HG03135 (cell line): ENCODE results near the gene C22orf15.
"Not testable (repeated sequence)": the region's sequence is repeated elsewhere in the genome, so short reads cannot be mapped to it uniquely, and the experiment has no call there.

Experiments used
- ATAC-seq: cut with Tn5 transposase; IDR thresholded peaks from one replicate; pipeline ENCODE4 v1.9.1; 2021; ENCODE audit warnings: mild to moderate bottlenecking, moderate library complexity; ENCODE audit not compliant: unreplicated experiment

Gene C22orf15

GRCh38 chr22:23762842-23763578 is at the start of gene C22orf15:
Gene C22orf15 (plus strand): TSS chr22:23762990. CDS start chr22:23763307, 317 bp downstream.
- ATAC-seq: no peak

- ATAC-seq: no peak
Measured at GRCh38 chr22:23713696-23714595, 48.8 kb upstream of the C22orf15 start.

GRCh38 chr22:23714596-23715578 is 47.9 kb upstream of the C22orf15 start:
- no peak for ATAC-seq

DNA sequence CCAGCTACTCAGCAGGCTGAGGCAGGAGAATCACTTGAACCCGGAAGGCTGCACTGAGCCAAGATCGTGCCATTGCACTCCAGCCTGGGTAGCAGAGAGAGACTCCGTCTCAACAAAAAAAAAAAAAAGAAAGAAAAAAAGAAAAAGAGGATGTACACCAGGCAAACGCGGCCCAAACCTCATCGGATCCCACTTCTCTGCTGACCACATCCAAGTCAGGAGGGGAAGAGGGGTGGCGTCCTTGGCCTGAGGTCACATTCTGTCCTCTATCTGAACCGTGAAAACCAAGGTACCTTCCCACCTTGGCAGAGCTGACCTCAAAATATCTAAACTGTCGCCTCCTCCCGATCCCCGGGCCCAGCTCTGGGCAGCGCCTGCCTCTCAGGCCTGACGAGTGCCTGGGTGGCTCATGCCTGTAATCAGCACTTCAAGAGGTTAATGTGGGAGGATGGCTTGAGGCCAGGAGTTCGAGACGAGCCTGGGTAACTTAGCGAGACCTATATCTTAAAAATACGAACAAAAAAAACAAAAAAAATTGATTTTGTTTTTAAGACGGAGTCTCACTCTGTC is 46.9 kb upstream of the C22orf15 start:
- no peak for ATAC-seq

DNA sequence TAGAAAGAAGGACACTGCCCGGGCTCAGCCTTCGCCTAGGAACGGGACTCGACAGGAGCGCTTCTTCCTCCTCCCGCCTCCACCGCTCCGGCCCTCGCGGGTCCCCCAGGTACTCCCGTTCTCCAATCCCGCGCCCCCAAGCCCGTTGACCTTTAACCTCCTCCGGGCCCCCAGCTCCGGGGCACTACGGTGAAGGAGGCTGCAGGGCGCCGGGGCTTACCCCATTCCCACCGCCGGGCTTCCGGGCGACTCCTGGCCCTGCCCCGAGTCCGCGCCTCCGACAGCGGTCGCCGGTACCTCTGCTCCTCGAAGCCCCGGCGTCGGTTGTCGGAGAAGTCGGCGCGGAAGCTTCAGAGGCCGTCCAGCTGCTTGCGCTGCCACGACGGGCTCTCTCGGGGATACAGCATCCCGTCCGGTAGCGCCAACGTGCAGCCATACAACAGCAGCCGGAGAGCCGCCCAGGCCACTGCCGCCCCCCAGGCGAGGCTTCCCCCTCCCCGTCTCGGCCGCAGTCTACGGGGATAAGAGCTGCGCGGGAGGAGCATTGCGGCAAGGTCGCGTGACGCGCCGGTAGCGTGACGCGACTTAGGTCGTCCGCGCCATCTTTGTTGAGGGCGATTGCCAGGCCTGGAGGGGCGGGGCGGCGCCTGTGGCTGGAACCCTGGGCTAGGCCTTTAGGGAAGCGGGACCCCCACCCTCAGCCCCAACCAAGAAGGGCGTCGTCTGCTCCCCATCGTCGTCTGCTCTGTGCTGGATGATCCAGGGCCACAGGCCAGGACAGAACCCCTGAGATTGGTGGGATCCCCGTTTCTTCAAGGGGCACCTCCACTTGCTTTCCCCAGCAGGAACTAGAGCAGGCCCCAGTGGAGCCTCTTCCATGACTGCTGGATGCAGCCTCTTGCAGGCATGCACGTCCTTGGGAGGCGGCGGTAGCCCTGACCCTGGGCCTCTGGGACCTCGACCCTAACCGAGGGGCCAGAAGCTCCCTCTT is 45.7 kb upstream of the C22orf15 start:
- peak; percentile 68 for ATAC-seq

GRCh38 chr22:23718371-23719165 is 44.2 kb upstream of the C22orf15 start:
- no peak for ATAC-seq

- no peak for ATAC-seq
Measured at GRCh38 chr22:23720855-23721254, 41.9 kb upstream of the C22orf15 start.

DNA sequence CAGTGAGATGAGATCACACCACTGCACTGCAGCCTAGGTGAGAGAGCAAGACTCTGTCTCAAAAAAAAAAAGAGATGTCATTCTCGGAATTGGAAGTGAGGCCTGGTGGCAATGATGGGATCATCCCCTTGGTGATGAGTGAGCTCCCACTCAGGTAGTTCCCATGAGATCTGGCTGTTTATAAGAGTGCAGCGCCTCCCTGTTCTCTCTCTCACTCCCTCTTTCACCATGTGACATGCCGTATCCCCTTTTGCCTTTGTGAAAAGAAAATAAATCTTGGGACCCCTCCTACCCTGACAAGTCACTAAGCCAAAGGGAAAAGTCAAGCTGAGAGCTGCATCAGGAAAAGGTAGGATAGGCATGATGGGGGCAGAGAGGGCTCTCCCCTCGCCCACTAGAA is 40.6 kb upstream of the C22orf15 start:
- ATAC-seq: no peak

DNA sequence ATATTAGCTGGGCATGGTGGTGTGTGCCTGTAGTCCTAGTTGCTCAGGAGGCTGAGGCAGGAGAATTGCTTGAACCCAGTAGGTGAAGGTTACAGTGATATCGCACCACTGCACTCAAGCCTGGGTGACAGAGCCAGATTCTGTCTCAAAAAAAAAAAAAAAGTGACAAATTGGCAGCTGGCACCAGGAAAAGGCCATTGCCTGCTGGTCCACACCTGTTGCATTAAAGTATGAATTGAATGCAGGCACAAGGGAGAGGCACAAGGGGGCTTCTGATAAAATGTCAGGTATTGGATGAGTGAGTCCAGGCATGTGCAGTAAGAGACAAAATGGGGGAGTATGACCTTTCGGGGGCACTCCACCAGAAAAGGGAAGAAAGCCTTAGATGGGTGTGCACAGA is 40.1 kb upstream of the C22orf15 start:
- ATAC-seq: no peak

- not testable (repeated sequence) for ATAC-seq
Measured at GRCh38 chr22:23728108-23728507, 34.7 kb upstream of the C22orf15 start.

DNA sequence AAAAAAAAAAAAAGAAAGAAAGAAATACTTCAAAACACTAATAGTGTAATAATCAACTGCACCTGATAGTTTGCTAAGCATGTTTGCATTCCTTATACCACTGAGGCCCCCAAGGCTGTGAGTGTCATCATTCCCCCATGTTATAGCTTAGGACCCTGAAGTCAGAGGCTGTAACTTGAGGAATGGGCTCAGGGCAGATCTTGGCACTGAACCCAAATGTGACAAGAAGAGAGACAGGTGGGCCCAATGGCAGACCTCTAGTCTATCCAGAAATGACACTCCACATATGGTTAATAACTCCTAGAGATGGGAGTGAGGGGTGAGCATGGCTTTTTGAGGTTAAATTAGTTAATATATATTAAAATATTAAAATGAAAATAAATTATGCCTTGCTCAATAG is 25.1 kb upstream of the C22orf15 start:
- ATAC-seq: no peak

DNA sequence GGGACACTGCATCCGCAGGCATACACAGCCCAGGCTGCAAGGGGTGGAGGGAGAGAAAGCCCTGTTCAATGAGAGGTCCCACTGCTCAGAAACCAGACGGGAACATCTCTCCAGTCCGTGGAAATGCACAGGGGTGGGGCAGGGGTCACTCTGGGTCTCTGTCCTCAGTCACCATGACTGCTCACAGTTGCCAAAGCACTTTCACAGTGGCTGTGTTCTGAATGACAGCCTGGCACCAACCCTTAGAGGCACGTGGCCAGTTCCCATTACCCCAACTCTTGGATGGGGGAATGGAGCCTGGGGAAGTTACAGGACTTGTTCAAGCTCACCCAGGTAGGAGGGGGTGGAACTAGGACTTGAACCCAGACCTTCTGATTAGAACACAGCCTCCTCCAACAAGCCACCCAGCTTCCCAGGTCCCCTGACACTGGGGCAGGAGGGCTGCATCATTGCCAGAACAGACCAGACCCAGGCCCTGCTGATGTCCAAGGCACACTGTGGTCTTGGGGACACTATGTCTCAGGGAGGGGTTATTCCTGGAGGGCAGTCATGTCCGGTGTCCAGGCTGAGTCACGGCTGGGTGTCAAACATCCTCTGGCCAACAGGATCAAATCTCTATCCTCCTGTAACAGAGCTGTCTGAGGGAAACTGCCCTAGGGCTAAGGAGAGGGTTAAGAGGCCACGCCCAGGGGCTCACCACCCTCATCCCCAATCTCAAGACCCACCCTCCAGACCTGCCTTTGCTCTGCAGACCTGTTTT is 20.1 kb upstream of the C22orf15 start:
- ATAC-seq: no peak

GRCh38 chr22:23743303-23743705 is 19.5 kb upstream of the C22orf15 start:
- ATAC-seq: no peak

GRCh38 chr22:23744001-23744400 is 18.8 kb upstream of the C22orf15 start:
- no peak for ATAC-seq

- ATAC-seq: no peak
Measured at GRCh38 chr22:23744485-23744884, 18.3 kb upstream of the C22orf15 start.

- ATAC-seq: no peak
Measured at GRCh38 chr22:23745791-23746190, 17.0 kb upstream of the C22orf15 start.

DNA sequence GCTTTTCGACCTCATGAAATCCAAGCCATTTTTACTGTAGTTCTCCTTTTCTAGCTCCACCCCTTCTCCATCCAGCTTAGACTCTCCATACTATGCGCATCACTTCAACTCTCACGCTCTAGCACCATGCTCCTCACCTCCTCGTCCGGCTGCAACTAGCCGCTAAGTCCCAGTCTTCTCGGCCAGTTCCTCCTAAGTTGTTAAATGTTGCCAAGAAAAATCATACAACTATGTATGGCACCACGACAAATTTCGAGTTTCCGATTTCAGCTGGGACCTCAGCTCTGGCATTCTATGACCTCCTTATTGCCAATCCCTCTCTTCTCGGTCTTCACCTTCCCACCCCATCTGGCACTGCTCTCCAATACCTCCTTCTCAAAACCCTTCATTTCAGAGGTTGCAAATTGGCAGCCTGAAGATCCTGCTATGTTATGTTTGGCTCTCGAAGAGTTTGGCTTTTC is 12.9 kb upstream of the C22orf15 start:
- no peak for ATAC-seq

DNA sequence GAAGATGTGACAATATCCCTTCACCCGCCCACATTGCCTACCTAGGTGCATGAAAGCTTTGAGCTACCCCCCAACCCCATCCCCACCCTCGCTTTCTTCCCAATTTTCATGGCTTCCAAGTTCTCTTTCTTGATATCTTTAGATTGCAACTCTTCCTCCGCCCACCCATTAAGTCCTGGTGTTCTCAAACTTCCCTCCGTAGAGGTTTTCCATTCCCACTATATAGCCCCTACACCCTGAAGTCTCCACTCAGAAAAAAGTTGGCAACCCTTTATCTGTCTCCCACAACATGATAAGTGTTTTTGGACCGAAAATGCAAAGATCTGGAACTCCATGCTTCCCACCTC is 12.4 kb upstream of the C22orf15 start:
- ATAC-seq: no peak
